ENCODE data around the gene PGS1.

Gene PGS1

GRCh38 chr17:78361225-78361701, 17.2 kb upstream of the PGS1 start:
- TF ChIP-seq MYC (IDR thresholded peaks at IDR 0.05; ENCODE audit: low read depth, low read length) (no peak), CTCF (IDR thresholded peaks at IDR 0.05; ENCODE audit: low read depth, low read length) (no peak), MAX (IDR thresholded peaks at IDR 0.05; ENCODE audit: low read depth, low read length) (no peak), POLR2A (IDR thresholded peaks at IDR 0.05; ENCODE audit: extremely low read depth, insufficient read length) (no peak)
- DNase-seq (ENCODE audit: low read depth), result no peak
- H3K4me3 ChIP-seq (ENCODE audit: low read depth, low read length), result no peak overlapping the region

GRCh38 chr17:78362232-78362631, 16.2 kb upstream of the PGS1 start:
- DNase-seq (ENCODE audit: low read depth), result no peak
- H3K4me3 ChIP-seq (ENCODE audit: low read depth, low read length), result no peak overlapping the region
- no peak for TF ChIP-seq MYC (IDR thresholded peaks at IDR 0.05; ENCODE audit: low read depth, low read length)
- no peak for TF ChIP-seq MAX (IDR thresholded peaks at IDR 0.05; ENCODE audit: low read depth, low read length)
- TF ChIP-seq CTCF (IDR thresholded peaks at IDR 0.05; ENCODE audit: low read depth, low read length), result no peak
- no peak for TF ChIP-seq POLR2A (IDR thresholded peaks at IDR 0.05; ENCODE audit: extremely low read depth, insufficient read length)

- DNase-seq (ENCODE audit: low read depth), result no peak
- TF ChIP-seq MAX (IDR thresholded peaks at IDR 0.05; ENCODE audit: low read depth, low read length) (no peak), CTCF (IDR thresholded peaks at IDR 0.05; ENCODE audit: low read depth, low read length) (no peak)
- no peak overlapping the region for H3K4me3 ChIP-seq (ENCODE audit: low read depth, low read length)
These were observed 15.8 kb upstream of the PGS1 start for GRCh38 chr17:78362671-78363070.

GRCh38 chr17:78364436-78365281, 13.8 kb upstream of the PGS1 start:
- TF ChIP-seq MYC (IDR thresholded peaks at IDR 0.05; ENCODE audit: low read depth, low read length), result no peak
- TF ChIP-seq POLR2A (IDR thresholded peaks at IDR 0.05; ENCODE audit: extremely low read depth, insufficient read length), result no peak
- no peak for TF ChIP-seq CTCF (IDR thresholded peaks at IDR 0.05; ENCODE audit: low read depth, low read length)
- no peak for TF ChIP-seq MAX (IDR thresholded peaks at IDR 0.05; ENCODE audit: low read depth, low read length)
- H3K4me3 ChIP-seq (ENCODE audit: low read depth, low read length), result no peak overlapping the region
- peak; percentile 72 for DNase-seq (ENCODE audit: low read depth)

- H3K4me3 ChIP-seq (ENCODE audit: low read depth, low read length), result no peak overlapping the region
- no peak for TF ChIP-seq POLR2A (IDR thresholded peaks at IDR 0.05; ENCODE audit: extremely low read depth, insufficient read length)
- TF ChIP-seq MYC (IDR thresholded peaks at IDR 0.05; ENCODE audit: low read depth, low read length), result no peak
- no peak for TF ChIP-seq MAX (IDR thresholded peaks at IDR 0.05; ENCODE audit: low read depth, low read length)
- TF ChIP-seq CTCF (IDR thresholded peaks at IDR 0.05; ENCODE audit: low read depth, low read length), result no peak
- no peak for DNase-seq (ENCODE audit: low read depth)
These were observed 12.8 kb upstream of the PGS1 start for GRCh38 chr17:78365561-78366108.
